Measurements from ENCODE around the gene BTAF1. TPM values are rescaled to one million over a fixed set of nuclear protein-coding genes. Genes with fewer than 3 reads are reported as not detected.
A peak's percentile ranks its signal among the peaks of the same experiment; 100 is the strongest.

BTAF1 gene
- total and polyA plus RNA-seq, 2 experiments from 2014 or later, result 15.3 to 45.0 TPM

DNA sequence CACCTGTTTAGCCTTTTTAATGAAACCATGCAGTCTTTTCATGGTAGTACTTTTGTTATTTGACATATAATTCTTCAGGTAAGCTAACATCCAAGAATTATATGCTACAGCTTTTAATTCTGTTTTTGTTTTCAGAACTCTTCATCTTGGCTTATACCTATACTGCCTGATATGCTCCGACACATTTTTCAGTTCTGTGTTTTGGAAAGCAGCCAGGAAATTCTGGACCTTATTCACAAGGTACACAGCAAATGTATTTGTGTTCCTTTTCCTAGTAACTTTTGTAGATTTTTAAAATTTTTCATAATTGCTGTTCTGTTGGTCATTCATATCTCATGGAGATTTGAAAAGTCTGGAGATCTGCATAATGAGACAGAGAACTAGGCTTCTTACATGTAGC is 56.7 kb downstream of the BTAF1 start:
- Histone ChIP-seq H3K4me3 (no peak overlapping the region), H3K36me3 (replicated peaks; ENCODE audit: insufficient read depth, low read depth) (no peaks in the 10 kb centered on the region), H2AFZ (no peak overlapping the region), H3K9me2 (replicated peaks; ENCODE audit: insufficient read depth) (no peaks in the 10 kb centered on the region), H3K27ac (no peak overlapping the region), H3K4me1 (ENCODE audit: insufficient read depth) (no peaks in the 10 kb centered on the region), H3K4me2 (no peak overlapping the region), H4K20me1 (ENCODE audit: insufficient read depth, poor library complexity, severe bottlenecking) (no peaks in the 10 kb centered on the region), H3K79me2 (no peaks in the 10 kb centered on the region), H3K27me3 (no peaks in the 10 kb centered on the region), H3K9me3 (ENCODE audit: low read depth) (no peaks in the 10 kb centered on the region)
- WGBS (ENCODE audit: low lambda C conversion rate, missing lambda C conversion rate), result 92% methylated on average over 1 of the region's 1 CpG
- peak; percentile 5 for DNase-seq (ENCODE audit: low spot score)
- no peak for TF ChIP-seq EZH2 (IDR thresholded peaks at IDR 0.05; ENCODE audit: borderline replicate concordance)
- TF ChIP-seq, protein P1, sequence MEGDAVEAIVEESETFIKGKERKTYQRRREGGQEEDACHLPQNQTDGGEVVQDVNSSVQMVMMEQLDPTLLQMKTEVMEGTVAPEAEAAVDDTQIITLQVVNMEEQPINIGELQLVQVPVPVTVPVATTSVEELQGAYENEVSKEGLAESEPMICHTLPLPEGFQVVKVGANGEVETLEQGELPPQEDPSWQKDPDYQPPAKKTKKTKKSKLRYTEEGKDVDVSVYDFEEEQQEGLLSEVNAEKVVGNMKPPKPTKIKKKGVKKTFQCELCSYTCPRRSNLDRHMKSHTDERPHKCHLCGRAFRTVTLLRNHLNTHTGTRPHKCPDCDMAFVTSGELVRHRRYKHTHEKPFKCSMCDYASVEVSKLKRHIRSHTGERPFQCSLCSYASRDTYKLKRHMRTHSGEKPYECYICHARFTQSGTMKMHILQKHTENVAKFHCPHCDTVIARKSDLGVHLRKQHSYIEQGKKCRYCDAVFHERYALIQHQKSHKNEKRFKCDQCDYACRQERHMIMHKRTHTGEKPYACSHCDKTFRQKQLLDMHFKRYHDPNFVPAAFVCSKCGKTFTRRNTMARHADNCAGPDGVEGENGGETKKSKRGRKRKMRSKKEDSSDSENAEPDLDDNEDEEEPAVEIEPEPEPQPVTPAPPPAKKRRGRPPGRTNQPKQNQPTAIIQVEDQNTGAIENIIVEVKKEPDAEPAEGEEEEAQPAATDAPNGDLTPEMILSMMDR (IDR thresholded peaks at IDR 0.05; ENCODE audit: poor library complexity), result no peak
- TF ChIP-seq EZH2phosphoT487 (IDR thresholded peaks at IDR 0.05; ENCODE audit: low read depth, severe bottlenecking, unreplicated experiment), result no peak

DNA sequence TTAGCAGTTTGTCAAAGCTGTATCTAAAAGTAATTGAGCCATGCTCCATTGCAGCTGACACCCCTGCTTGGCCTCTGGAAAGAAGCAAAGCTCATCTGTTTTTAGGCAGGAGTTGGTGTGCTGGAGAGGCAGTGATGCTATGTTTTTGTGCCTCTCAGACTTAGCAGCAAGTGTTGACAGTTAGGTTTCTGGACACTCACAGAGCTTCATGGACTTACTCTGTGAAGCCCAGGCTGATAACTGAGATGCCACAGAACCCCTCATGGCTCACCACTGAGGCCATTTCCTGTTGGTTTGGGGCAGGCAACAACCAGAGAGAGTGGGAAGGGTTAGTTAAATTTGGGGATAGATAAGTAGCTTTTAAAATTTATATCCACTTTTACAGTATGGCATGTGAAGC is 59.8 kb downstream of the BTAF1 start:
- TF ChIP-seq EZH2phosphoT487 (IDR thresholded peaks at IDR 0.05; ENCODE audit: low read depth, severe bottlenecking, unreplicated experiment) (no peak), EZH2 (IDR thresholded peaks at IDR 0.05; ENCODE audit: borderline replicate concordance) (no peak)
- TF ChIP-seq, protein P1 (IDR thresholded peaks at IDR 0.05; ENCODE audit: poor library complexity), result no peak
- no peaks in the 10 kb centered on the region for H3K36me3 ChIP-seq (replicated peaks; ENCODE audit: insufficient read depth, low read depth)

DNA sequence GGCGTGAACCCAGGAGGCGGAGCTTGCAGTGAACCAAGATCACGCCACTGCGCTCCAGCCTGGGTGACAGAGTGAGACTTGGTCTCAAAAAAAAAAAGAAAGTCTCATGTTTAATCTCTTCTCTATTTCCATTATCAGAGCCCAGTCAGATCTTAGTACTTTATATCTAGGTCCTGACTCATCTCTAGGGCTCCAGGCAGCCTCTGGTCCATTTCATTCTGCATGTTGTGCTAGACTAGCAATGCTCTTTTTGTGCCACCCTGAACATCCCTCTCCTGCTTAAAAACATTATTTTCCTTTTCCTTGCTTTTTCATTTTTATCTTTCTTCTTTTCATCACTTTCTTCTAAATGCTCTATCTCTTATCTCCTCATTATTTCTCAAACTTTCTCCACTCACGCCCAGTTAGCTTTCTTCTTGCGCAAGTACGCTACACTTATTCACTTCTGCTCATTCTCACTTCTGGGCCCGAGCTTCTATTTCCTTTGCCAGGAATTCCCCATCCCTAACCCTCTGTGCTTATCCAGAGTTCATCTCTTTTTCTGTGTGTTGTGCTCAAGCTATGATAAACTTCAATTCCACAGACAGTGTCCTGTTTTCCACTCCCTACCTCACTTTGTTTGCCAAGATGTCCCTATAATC is 63.9 kb downstream of the BTAF1 start:
- H4K20me1 ChIP-seq (ENCODE audit: insufficient read depth, poor library complexity, severe bottlenecking), result no peaks in the 10 kb centered on the region
- peak; percentile 22 for DNase-seq (ENCODE audit: low spot score)
- H3K4me2 ChIP-seq, result no peak overlapping the region
- no peaks in the 10 kb centered on the region for H3K27me3 ChIP-seq
- H3K79me2 ChIP-seq, result no peaks in the 10 kb centered on the region
- peak overlapping the region; percentile 32 for H3K27ac ChIP-seq
- H3K4me1 ChIP-seq (ENCODE audit: insufficient read depth), result no peaks in the 10 kb centered on the region
- H3K36me3 ChIP-seq (replicated peaks; ENCODE audit: insufficient read depth, low read depth), result peaks cover 3% of the 10 kb centered on the region
- TF ChIP-seq EZH2phosphoT487 (IDR thresholded peaks at IDR 0.05; ENCODE audit: low read depth, severe bottlenecking, unreplicated experiment) (no peak), EZH2 (IDR thresholded peaks at IDR 0.05; ENCODE audit: borderline replicate concordance) (no peak)
- TF ChIP-seq, protein P1 (IDR thresholded peaks at IDR 0.05; ENCODE audit: poor library complexity), result no peak
- H2AFZ ChIP-seq, result no peak overlapping the region
- WGBS (ENCODE audit: low lambda C conversion rate, missing lambda C conversion rate), result 80% methylated on average over 4 of the region's 8 CpGs
- H3K9me2 ChIP-seq (replicated peaks; ENCODE audit: insufficient read depth), result no peaks in the 10 kb centered on the region
- H3K4me3 ChIP-seq, result no peak overlapping the region
- H3K9me3 ChIP-seq (ENCODE audit: low read depth), result no peaks in the 10 kb centered on the region

More for the DNA sequence above, 59.8 kb downstream of the BTAF1 start:
- H3K4me3 ChIP-seq, result no peak overlapping the region
- H3K79me2 ChIP-seq, result no peaks in the 10 kb centered on the region
- H2AFZ ChIP-seq, result no peak overlapping the region
- H3K9me2 ChIP-seq (replicated peaks; ENCODE audit: insufficient read depth), result no peaks in the 10 kb centered on the region
- no peaks in the 10 kb centered on the region for H3K27me3 ChIP-seq
- H3K4me1 ChIP-seq (ENCODE audit: insufficient read depth), result no peaks in the 10 kb centered on the region
- H4K20me1 ChIP-seq (ENCODE audit: insufficient read depth, poor library complexity, severe bottlenecking), result no peaks in the 10 kb centered on the region
- H3K4me2 ChIP-seq, result no peak overlapping the region
- no peak overlapping the region for H3K27ac ChIP-seq
- DNase-seq (ENCODE audit: low spot score), result no peak
- H3K9me3 ChIP-seq (ENCODE audit: low read depth), result no peaks in the 10 kb centered on the region

Data from hepatocyte (in vitro differentiated cells).